Stomach (tissue), 9 donors: Measurements from ENCODE around the gene BICDL1. TPM values are rescaled to one million over a fixed set of nuclear protein-coding genes. Genes with fewer than 3 reads are reported as not detected.
"Not testable (repeated sequence)": the region's sequence is repeated elsewhere in the genome, so short reads cannot be mapped to it uniquely, and the experiment has no call there.

ENCODE experiments used
- DNase-seq, 2 donors: peaks; one replicate each; pipeline versions ENCODE4 v3.0.0 to v3.0.0-alpha.2; 2013 to 2019
- H3K27ac ChIP-seq, 5 donors: fragments of 200-600 bp in 4 of 5; sonication (generic) in 4 of 5; one replicate each; pipeline ENCODE4 v1.5.1; 2013 to 2019; ENCODE audit warnings: mild to moderate bottlenecking in 1 of 5, moderate library complexity in 1 of 5
- H3K27me3 ChIP-seq, 3 donors: fragments of 200-600 bp; sonication (generic); one replicate each; pipeline ENCODE4 v1.5.1; 2017 to 2019; ENCODE audit warnings: mixed run types in 1 of 3
- H3K36me3 ChIP-seq, 4 donors: fragments of 200-600 bp; sonication (generic); 1 replicate in 3 of 4; 2 replicates in 1 of 4; pipeline ENCODE4 v1.5.1; 2016 to 2019
- H3K4me1 ChIP-seq, 4 donors: fragments of 200-600 bp; sonication (generic); one replicate each; pipeline ENCODE4 v1.5.1; 2016 to 2019
- H3K4me3 ChIP-seq, 4 donors: fragments of 200-600 bp; sonication (generic) in 3 of 4; one replicate each; pipeline ENCODE4 v1.5.1; 2016 to 2019; ENCODE audit warnings: mild to moderate bottlenecking in 1 of 4
- H3K9me3 ChIP-seq, 4 donors: fragments of 200-600 bp; sonication (generic); one replicate each; pipeline ENCODE4 v1.5.1; 2016 to 2019
- CTCF ChIP-seq, 7 experiments: fragments of 450-650 bp in 4 of 7; fragments of 200-600 bp in 3 of 7; sonication (generic) in 3 of 7; IDR thresholded peaks; one replicate each; pipeline ENCODE4 v1.5.1; 2016 to 2019; ENCODE audit warnings: antibody characterized with exemption in 7 of 7, control low read depth in 2 of 7, mild to moderate bottlenecking in 1 of 7
- EP300 ChIP-seq: sonication (generic); formaldehyde crosslinking; IDR thresholded peaks from one replicate; pipeline ENCODE4 v1.6.1; 2017; ENCODE audit warnings: antibody characterized with exemption
- POLR2A ChIP-seq, 4 donors: fragments of 450-650 bp; IDR thresholded peaks; one replicate each; pipeline ENCODE4 v1.6.1; 2016; ENCODE audit warnings: antibody characterized with exemption in 4 of 4, control low read depth in 2 of 4, mild to moderate bottlenecking in 1 of 4, moderate library complexity in 1 of 4
- POLR2AphosphoS5 ChIP-seq, 3 donors: sonication (generic); formaldehyde crosslinking; IDR thresholded peaks; one replicate each; pipeline ENCODE4 v1.6.1; 2016; ENCODE audit warnings: antibody characterized with exemption in 3 of 3
- WGBS, 5 donors: extraction: QIAGEN DNeasy Blood & Tissue Kit in 3 of 5; methylation state at CpG; one replicate each; pipeline versions ENCODE4 v1.1.5 to v1.1.7; 2013 to 2018; 5-methylcytosine and 5-hydroxymethylcytosine counted together
- intact Hi-C: fragments of 100-400 bp; cut with DNase I; formaldehyde crosslinking; loops from one replicate; pipeline ENCODE4 v1.15.1; 2023; ENCODE audit warnings: low total_unique reads
- polyA plus RNA-seq, 3 donors: library from polyadenylated mRNA; stranded (reverse); fragments of 200-250 nt; gene quantifications; one replicate each; pipeline ENCODE4 v1.2.3, GENCODE V29; 2013
- total RNA-seq, 5 donors: library from RNA; depleted of rRNA; stranded (reverse); fragments of >200 nt; gene quantifications; one replicate each; pipeline versions ENCODE4 v1.1.0 to v1.2.3, GENCODE V29; 2014 to 2016
- donor health status: healthy with polysubstance abuse.
- donor health status: Bipolar disorder and iron deficiency.
- donor health status: healthy.

Gene BICDL1
- total and polyA plus RNA-seq, 8 donors = 8.6 to 68.7 (median 25.4) TPM

- Histone ChIP-seq H3K27me3 (no peaks in the 10 kb centered on the region), H3K4me3 (no peak overlapping the region), H3K9me3 (no peaks in the 10 kb centered on the region), H3K36me3 (no peaks in the 10 kb centered on the region), H3K4me1 (no peaks in the 10 kb centered on the region), H3K27ac (no peak overlapping the region)
- no peak for DNase-seq
- WGBS, 5 donors = 81 to 93% (median 84%) methylated on average over 2 of the region's 2 CpGs
- no peak for TF ChIP-seq POLR2AphosphoS5 (IDR thresholded peaks at IDR 0.05)
- TF ChIP-seq EP300 = no peak
- no peak for TF ChIP-seq CTCF (IDR thresholded peaks at IDR 0.05)
- no peak for TF ChIP-seq POLR2A (IDR thresholded peaks at IDR 0.05)
- intact Hi-C loops = no loop called here
These were observed 48.8 kb downstream of the BICDL1 start for GRCh38 chr12:120037851-120038250.

DNA sequence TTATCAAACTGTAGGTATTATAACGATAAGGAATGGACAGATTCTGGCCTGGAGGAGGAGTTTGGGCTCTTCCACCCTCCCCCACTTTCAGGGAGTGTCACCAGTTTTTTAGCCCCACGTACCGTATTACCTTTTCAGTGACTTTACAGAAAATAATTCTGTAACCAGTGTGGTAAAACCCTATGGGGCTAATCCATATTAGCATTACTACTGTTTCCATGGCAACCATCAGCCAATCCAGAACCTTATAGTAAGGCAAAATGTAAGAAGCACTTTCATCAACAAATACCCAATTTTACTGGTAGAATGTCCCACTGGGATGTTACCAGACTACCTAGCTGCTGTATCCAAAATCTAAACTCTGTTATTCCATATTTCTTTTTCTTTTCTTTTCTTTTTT is 50.7 kb downstream of the BICDL1 start:
- Histone ChIP-seq H3K4me3 (no peak overlapping the region), H3K4me1 (peaks cover 0 to 8% (median 0%) of the 10 kb centered on the region in 4 donors), H3K27ac (no peak overlapping the region), H3K36me3 (no peaks in the 10 kb centered on the region), H3K9me3 (no peaks in the 10 kb centered on the region), H3K27me3 (no peaks in the 10 kb centered on the region)
- intact Hi-C loops = no loop called here
- TF ChIP-seq CTCF (IDR thresholded peaks at IDR 0.05) (no peak), EP300 (no peak), POLR2AphosphoS5 (IDR thresholded peaks at IDR 0.05) (no peak), POLR2A (IDR thresholded peaks at IDR 0.05) (no peak)
- WGBS, 5 donors = 81 to 96% (median 90%) methylated on average over 3 of the region's 3 CpGs
- no peak for DNase-seq

GRCh38 chr12:120041386-120042231 is 52.6 kb downstream of the BICDL1 start:
- Histone ChIP-seq H3K4me1 (peaks cover 0 to 8% (median 0%) of the 10 kb centered on the region in 4 donors), H3K36me3 (no peaks in the 10 kb centered on the region), H3K27ac (no peak overlapping the region), H3K4me3 (no peak overlapping the region), H3K9me3 (no peaks in the 10 kb centered on the region), H3K27me3 (no peaks in the 10 kb centered on the region)
- 37 to 50% (median 45%) methylated on average over 11 of the region's 11 CpGs for WGBS, 5 donors
- intact Hi-C loops = no loop called here
- peak in 1 of 2 donors; percentile 53 for DNase-seq
- no peak for TF ChIP-seq CTCF (IDR thresholded peaks at IDR 0.05)
- TF ChIP-seq POLR2AphosphoS5 (IDR thresholded peaks at IDR 0.05) = no peak
- no peak for TF ChIP-seq POLR2A (IDR thresholded peaks at IDR 0.05)
- TF ChIP-seq EP300 = no peak

GRCh38 chr12:120045367-120045766 is 56.3 kb downstream of the BICDL1 start:
- intact Hi-C loops, H3K9me3 ChIP-seq, DNase-seq, H3K4me1 ChIP-seq, H3K27ac ChIP-seq, H3K36me3 ChIP-seq, H3K4me3 ChIP-seq, H3K27me3 ChIP-seq: not testable (repeated sequence)
- WGBS, 5 donors = 94 to 100% (median 95%) methylated on average over 3 to 5 of the region's 5 CpGs; no CpG with 5 or more reads in 1 of the 5 donors

DNA sequence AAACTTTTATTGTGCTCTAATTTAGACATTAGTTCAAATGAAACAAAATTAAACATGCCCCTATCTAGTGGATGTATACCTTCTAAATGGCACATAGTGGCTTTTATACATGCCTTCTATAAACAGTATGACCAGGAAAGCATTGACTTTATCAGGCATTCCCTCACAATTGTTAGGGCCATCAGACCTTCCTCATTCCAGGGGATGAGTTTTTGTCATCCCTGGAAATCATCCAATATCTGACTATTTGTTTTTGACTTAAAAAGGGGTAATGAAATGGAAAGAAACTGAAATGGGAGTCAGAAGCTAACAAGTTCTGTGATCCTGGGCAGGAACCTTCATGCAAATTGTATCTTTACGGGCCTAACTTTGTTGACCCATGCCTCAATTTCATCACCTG is 58.0 kb downstream of the BICDL1 start:
- no peak overlapping the region for H3K4me3 ChIP-seq
- TF ChIP-seq EP300 (no peak), POLR2A (IDR thresholded peaks at IDR 0.05) (no peak), POLR2AphosphoS5 (IDR thresholded peaks at IDR 0.05) (no peak), CTCF (IDR thresholded peaks at IDR 0.05) (no peak)
- no peaks in the 10 kb centered on the region for H3K27me3 ChIP-seq
- DNase-seq = no peak
- WGBS, 5 donors = 92 to 97% (median 94%) methylated on average over 1 of the region's 1 CpG
- H3K36me3 ChIP-seq = no peaks in the 10 kb centered on the region
- peaks cover 0 to 8% (median 0%) of the 10 kb centered on the region in 4 donors for H3K4me1 ChIP-seq
- intact Hi-C loops = no loop called here
- no peak overlapping the region for H3K27ac ChIP-seq
- H3K9me3 ChIP-seq = no peaks in the 10 kb centered on the region
